ENCODE data around the gene STRN4. TPM values are rescaled to one million over a fixed set of nuclear protein-coding genes. Genes with fewer than 3 reads are reported as not detected.
A peak's percentile ranks its signal among the peaks of the same experiment; 100 is the strongest.

Gene STRN4
- total and polyA plus RNA-seq, 9 of the 15 experiments (the other 6 are each of a cell fraction or from before 2014, with no cell fraction given), result 0.62 to 83.7 (median 36.9) TPM

- TF ChIP-seq ZNF740 (CRISPR knock-in tag; IDR thresholded peaks at IDR 0.05) (no peak), ZNF740 (tag; IDR thresholded peaks at IDR 0.05) (no peak), CBFA2T2 (conservative IDR thresholded peaks at IDR 0.05) (peak; percentile 69), TAF7 (tag; IDR thresholded peaks at IDR 0.05) (no peak), BRD9 (IDR thresholded peaks at IDR 0.05; ENCODE audit: low read depth, partially characterized antibody) (no peak), RNF2 (IDR thresholded peaks at IDR 0.05) (peak; percentile 49; the same call in 1 of the 2 replicates), KLF16 (IDR thresholded peaks at IDR 0.05) (0 out of 2 replicates have a peak, but pooled peaks have one; percentile 4), NFRKB (IDR thresholded peaks at IDR 0.05; ENCODE audit: low read depth) (no peak), OTX1 (CRISPR knock-in tag; IDR thresholded peaks at IDR 0.05) (0 out of 2 replicates have a peak, but pooled peaks have one; percentile 12), ZNF347 (CRISPR knock-in tag; IDR thresholded peaks at IDR 0.05; ENCODE audit: low read depth) (no peak), MAZ (CRISPR knock-in tag; conservative IDR thresholded peaks at IDR 0.05 in 1 of 2, IDR thresholded peaks at IDR 0.05 in 1 of 2) (peak; percentile 26 to 83; a peak in 1 of 4 replicates), CREB1 (IDR thresholded peaks at IDR 0.05) (peak; percentile 26), CREB1 (CRISPR knock-in tag; IDR thresholded peaks at IDR 0.05) (no peak), RFX7 (CRISPR knock-in tag; IDR thresholded peaks at IDR 0.05) (no peak), ZNF217 (CRISPR knock-in tag; IDR thresholded peaks at IDR 0.05) (no peak), GTF3C2 (IDR thresholded peaks at IDR 0.05; ENCODE audit: borderline replicate concordance, extremely low read depth, insufficient read length) (no peak), IRF2 (CRISPR knock-in tag; IDR thresholded peaks at IDR 0.05) (no peak), MYBL2 (IDR thresholded peaks at IDR 0.05; ENCODE audit: low read depth) (no peak), MYBL2 (CRISPR knock-in tag; IDR thresholded peaks at IDR 0.05; ENCODE audit: borderline replicate concordance) (no peak), EP400 (IDR thresholded peaks at IDR 0.05) (0 out of 2 replicates have a peak, but pooled peaks have one; percentile 42), TCF3 (CRISPR knock-in tag; IDR thresholded peaks at IDR 0.05) (peak; percentile 57; the same call in 1 of the 2 replicates), STAT5B (CRISPR knock-in tag; IDR thresholded peaks at IDR 0.05) (no peak), TOE1 (IDR thresholded peaks at IDR 0.05; ENCODE audit: borderline replicate concordance) (peak; percentile 93), TOE1 (CRISPR knock-in tag; IDR thresholded peaks at IDR 0.05; ENCODE audit: borderline replicate concordance, low read depth) (no peak), CBFA2T3 (IDR thresholded peaks at IDR 0.05) (peak; percentile 64), HDGF (IDR thresholded peaks at IDR 0.05) (0 out of 2 replicates have a peak, but pooled peaks have one; percentile 85), NR2C1 (IDR thresholded peaks at IDR 0.05) (no peak), NR2C1 (tag; IDR thresholded peaks at IDR 0.05) (0 out of 2 replicates have a peak, but pooled peaks have one; percentile 33)
These were observed 9.5 kb downstream of the STRN4 start (continued) for GRCh38 chr19:46736531-46737297.
